Spinal cord (tissue), 10 donors: ENCODE measurements around the gene ENTREP1. TPM values are rescaled to one million over a fixed set of nuclear protein-coding genes. Genes with fewer than 3 reads are reported as not detected.
"Not testable (repeated sequence)": the region's sequence is repeated elsewhere in the genome, so short reads cannot be mapped to it uniquely, and the experiment has no call there.

Experiments
- DNase-seq, 6 donors: peaks; one replicate each; pipeline versions ENCODE4 v3.0.0 to v3.0.0-alpha.2; 2013 to 2015; ENCODE audit warnings: low spot score in 6 of 6, low read depth in 4 of 6
- H3K27ac ChIP-seq: one replicate; pipeline ENCODE4 v1.5.1; 2013; ENCODE audit warnings: low read depth, low read length, control low read depth
- H3K27me3 ChIP-seq: one replicate; pipeline ENCODE4 v1.6.1; 2013; ENCODE audit warnings: low read length; ENCODE audit not compliant: control insufficient read depth, insufficient read depth
- H3K36me3 ChIP-seq: one replicate; pipeline ENCODE4 v1.6.1; 2013; ENCODE audit warnings: low read length; ENCODE audit not compliant: control insufficient read depth, insufficient read depth
- H3K4me1 ChIP-seq: one replicate; pipeline ENCODE4 v1.6.1; 2013; ENCODE audit warnings: low read length; ENCODE audit not compliant: control insufficient read depth, insufficient read depth
- H3K4me3 ChIP-seq: one replicate; pipeline ENCODE4 v1.5.1; 2013; ENCODE audit warnings: low read depth, low read length, control low read depth
- H3K9me3 ChIP-seq: one replicate; pipeline ENCODE4 v1.6.1; 2013; ENCODE audit warnings: low read length; ENCODE audit not compliant: control insufficient read depth, insufficient read depth
- WGBS: methylation state at CpG from one replicate; pipeline ENCODE4 v1.1.5; 2013; ENCODE audit warnings: missing lambda C conversion rate; ENCODE audit not compliant: insufficient coverage; 5-methylcytosine and 5-hydroxymethylcytosine counted together
- polyA plus RNA-seq, 2 donors: library from polyadenylated mRNA; unstranded; fragments of 120-200 nt; gene quantifications; one replicate each; pipeline ENCODE4 v1.2.1, GENCODE V29; 2013; ENCODE audit not compliant: insufficient read length in 2 of 2
- total RNA-seq, 2 donors: library from RNA; depleted of rRNA in 1 of 2; stranded (reverse); fragments of 120-200 nt in 1 of 2; fragments of >200 nt in 1 of 2; gene quantifications; one replicate each; pipeline versions ENCODE4 v1.2.3 to v1.2.4, GENCODE V29; 2013 to 2014
- donor health status: healthy.

The ENTREP1 gene
- total and polyA plus RNA-seq, 4 donors: 19.5 to 110 (median 63.0) TPM

- H3K36me3 ChIP-seq: no peaks in the 10 kb centered on the region
- H3K4me1 ChIP-seq: no peaks in the 10 kb centered on the region
- H3K4me3 ChIP-seq: no peak overlapping the region
- H3K9me3 ChIP-seq: no peaks in the 10 kb centered on the region
- DNase-seq: no peak
- 75% methylated on average over 5 of the region's 11 CpGs for WGBS
- no peak overlapping the region for H3K27ac ChIP-seq
- no peaks in the 10 kb centered on the region for H3K27me3 ChIP-seq
Measured at GRCh38 chr9:69297300-69297980, 27.6 kb upstream of the ENTREP1 start.

- DNase-seq: no peak
- Histone ChIP-seq H3K36me3 (no peaks in the 10 kb centered on the region), H3K27me3 (no peaks in the 10 kb centered on the region), H3K27ac (no peak overlapping the region), H3K4me3 (no peak overlapping the region), H3K9me3 (no peaks in the 10 kb centered on the region), H3K4me1 (no peaks in the 10 kb centered on the region)
- WGBS: 78% methylated on average over 1 of the region's 1 CpG
Measured at GRCh38 chr9:69299315-69299714, 25.7 kb upstream of the ENTREP1 start.

- no CpG with 5 or more reads among the region's 1 CpG for WGBS
- no peaks in the 10 kb centered on the region for H3K4me1 ChIP-seq
- H3K27ac ChIP-seq: no peak overlapping the region
- peak in 1 of 6 donors; percentile 32 for DNase-seq
- no peak overlapping the region for H3K4me3 ChIP-seq
- no peaks in the 10 kb centered on the region for H3K27me3 ChIP-seq
- H3K9me3 ChIP-seq: no peaks in the 10 kb centered on the region
- H3K36me3 ChIP-seq: no peaks in the 10 kb centered on the region
Measured at GRCh38 chr9:69299826-69300225, 25.2 kb upstream of the ENTREP1 start.

GRCh38 chr9:69303331-69303730 lies 21.7 kb upstream of the ENTREP1 start:
- Histone ChIP-seq H3K36me3 (no peaks in the 10 kb centered on the region), H3K4me3 (no peak overlapping the region), H3K27me3 (no peaks in the 10 kb centered on the region), H3K4me1 (no peaks in the 10 kb centered on the region), H3K27ac (no peak overlapping the region), H3K9me3 (no peaks in the 10 kb centered on the region)
- DNase-seq: no peak
- WGBS: no CpG with 5 or more reads among the region's 2 CpGs

- not testable (repeated sequence) for H3K27me3 ChIP-seq, H3K4me3 ChIP-seq, H3K4me1 ChIP-seq, H3K9me3 ChIP-seq, DNase-seq, H3K36me3 ChIP-seq
- 100% methylated on average over 1 of the region's 5 CpGs for WGBS
- peak overlapping the region; percentile 42 for H3K27ac ChIP-seq
Measured at GRCh38 chr9:69306895-69307445, 18.0 kb upstream of the ENTREP1 start.

GRCh38 chr9:69307446-69308205 lies 17.4 kb upstream of the ENTREP1 start:
- H3K4me1 ChIP-seq: no peaks in the 10 kb centered on the region
- WGBS: 90% methylated on average over 5 of the region's 5 CpGs
- peaks cover under 1% of the 10 kb centered on the region for H3K9me3 ChIP-seq
- peak overlapping the region; percentile 42 for H3K27ac ChIP-seq
- H3K27me3 ChIP-seq: no peaks in the 10 kb centered on the region
- H3K36me3 ChIP-seq: no peaks in the 10 kb centered on the region
- peak in 2 of 6 donors; percentile 30 to 79 for DNase-seq
- H3K4me3 ChIP-seq: no peak overlapping the region

- 100% methylated on average over 2 of the region's 5 CpGs for WGBS
- no peak for DNase-seq
- Histone ChIP-seq H3K9me3 (peaks cover 5% of the 10 kb centered on the region), H3K4me3 (no peak overlapping the region), H3K27me3 (no peaks in the 10 kb centered on the region), H3K4me1 (no peaks in the 10 kb centered on the region), H3K36me3 (no peaks in the 10 kb centered on the region), H3K27ac (no peak overlapping the region)
Measured at GRCh38 chr9:69308206-69308931, 16.6 kb upstream of the ENTREP1 start.

GRCh38 chr9:69313175-69313574 lies 11.8 kb upstream of the ENTREP1 start:
- DNase-seq: no peak
- Histone ChIP-seq H3K4me1 (no peaks in the 10 kb centered on the region), H3K27ac (no peak overlapping the region), H3K36me3 (no peaks in the 10 kb centered on the region), H3K4me3 (no peak overlapping the region), H3K27me3 (no peaks in the 10 kb centered on the region), H3K9me3 (peaks cover 6% of the 10 kb centered on the region)

GRCh38 chr9:69314547-69314946 lies 10.5 kb upstream of the ENTREP1 start:
- WGBS: no CpG with 5 or more reads among the region's 1 CpG
- no peak for DNase-seq

More at GRCh38 chr9:69314547-69314946, 10.5 kb upstream of the ENTREP1 start:
- H3K4me1 ChIP-seq: no peaks in the 10 kb centered on the region
- no peak overlapping the region for H3K27ac ChIP-seq
- H3K36me3 ChIP-seq: no peaks in the 10 kb centered on the region
- H3K9me3 ChIP-seq: peaks cover 6% of the 10 kb centered on the region
- no peak overlapping the region for H3K4me3 ChIP-seq
- no peaks in the 10 kb centered on the region for H3K27me3 ChIP-seq
